ENCODE results near the gene OR13J1. TPM values are rescaled to one million over a fixed set of nuclear protein-coding genes. Genes with fewer than 3 reads are reported as not detected.

Gene OR13J1
- total RNA-seq, 1 donor from 2014 or later, result not detected

DNA sequence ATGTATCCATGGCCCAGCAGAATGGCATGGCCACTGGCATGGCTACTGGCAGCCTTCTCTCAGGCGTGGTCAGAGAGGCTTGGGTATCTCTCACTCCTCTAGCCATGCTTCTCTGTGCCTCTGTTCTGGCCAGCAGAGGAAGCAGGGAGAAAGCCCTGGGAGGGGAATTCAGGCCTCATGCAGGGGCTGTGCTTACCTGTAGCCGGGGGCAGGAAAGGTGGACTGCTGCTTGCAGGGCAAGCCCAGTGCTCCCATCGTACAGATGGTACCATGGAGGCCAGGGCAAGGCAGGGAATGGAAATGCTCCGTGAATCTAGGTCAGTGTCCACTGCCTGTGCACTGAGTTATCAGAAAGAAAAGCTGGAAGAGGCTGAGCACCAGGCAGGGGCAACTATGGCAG, 2.7 kb downstream of the OR13J1 start:
- no peak for DNase-seq (ENCODE audit: low spot score in 2 of 2, unreplicated experiment in 2 of 2)
- TF ChIP-seq, protein P1, sequence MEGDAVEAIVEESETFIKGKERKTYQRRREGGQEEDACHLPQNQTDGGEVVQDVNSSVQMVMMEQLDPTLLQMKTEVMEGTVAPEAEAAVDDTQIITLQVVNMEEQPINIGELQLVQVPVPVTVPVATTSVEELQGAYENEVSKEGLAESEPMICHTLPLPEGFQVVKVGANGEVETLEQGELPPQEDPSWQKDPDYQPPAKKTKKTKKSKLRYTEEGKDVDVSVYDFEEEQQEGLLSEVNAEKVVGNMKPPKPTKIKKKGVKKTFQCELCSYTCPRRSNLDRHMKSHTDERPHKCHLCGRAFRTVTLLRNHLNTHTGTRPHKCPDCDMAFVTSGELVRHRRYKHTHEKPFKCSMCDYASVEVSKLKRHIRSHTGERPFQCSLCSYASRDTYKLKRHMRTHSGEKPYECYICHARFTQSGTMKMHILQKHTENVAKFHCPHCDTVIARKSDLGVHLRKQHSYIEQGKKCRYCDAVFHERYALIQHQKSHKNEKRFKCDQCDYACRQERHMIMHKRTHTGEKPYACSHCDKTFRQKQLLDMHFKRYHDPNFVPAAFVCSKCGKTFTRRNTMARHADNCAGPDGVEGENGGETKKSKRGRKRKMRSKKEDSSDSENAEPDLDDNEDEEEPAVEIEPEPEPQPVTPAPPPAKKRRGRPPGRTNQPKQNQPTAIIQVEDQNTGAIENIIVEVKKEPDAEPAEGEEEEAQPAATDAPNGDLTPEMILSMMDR (IDR thresholded peaks at IDR 0.05; ENCODE audit: unreplicated experiment), result no peak
- no peaks in the 10 kb centered on the region for H3K36me3 Mint-ChIP-seq
- H3K4me1 Mint-ChIP-seq, result no peaks in the 10 kb centered on the region
- no peak overlapping the region for H3K4me3 Mint-ChIP-seq
- no peak overlapping the region for H3K27ac Mint-ChIP-seq
- peaks cover 12% of the 10 kb centered on the region for H3K27me3 Mint-ChIP-seq (ENCODE audit: low read depth)
- no peaks in the 10 kb centered on the region for H3K9me3 Mint-ChIP-seq

DNA sequence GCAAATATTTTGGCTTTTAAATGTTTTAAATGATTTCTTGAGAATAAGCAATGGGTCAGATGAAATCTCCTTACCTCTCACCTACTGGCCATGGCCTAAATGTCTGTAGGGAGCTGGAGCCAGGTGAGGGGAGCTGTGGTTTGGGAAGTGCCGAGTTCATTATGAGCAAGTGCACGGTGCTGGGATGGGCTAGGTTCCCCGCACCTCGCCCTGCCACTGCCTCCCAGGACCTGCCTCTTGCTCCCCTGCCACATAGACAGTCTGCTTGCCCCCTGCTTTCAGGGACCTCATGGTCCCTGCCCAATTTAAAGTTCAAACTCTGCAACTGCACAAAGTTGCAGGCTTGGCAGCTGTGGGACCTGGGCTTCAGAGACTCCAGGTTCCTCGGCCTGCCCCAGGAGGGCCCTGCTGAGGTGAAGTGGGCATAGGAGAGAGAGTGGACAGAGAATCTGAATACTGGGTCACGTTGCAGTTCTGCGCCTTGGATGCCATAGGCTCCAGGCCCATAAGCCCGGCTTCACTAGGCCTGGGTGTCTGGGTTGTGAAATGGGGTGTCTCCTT, 5.4 kb downstream of the OR13J1 start:
- no peak overlapping the region for H3K4me3 Mint-ChIP-seq
- no peaks in the 10 kb centered on the region for H3K36me3 Mint-ChIP-seq
- H3K27me3 Mint-ChIP-seq (ENCODE audit: low read depth), result peaks cover 37% of the 10 kb centered on the region
- H3K27ac Mint-ChIP-seq, result no peak overlapping the region
- no peak for DNase-seq (ENCODE audit: low spot score in 2 of 2, unreplicated experiment in 2 of 2)
- H3K9me3 Mint-ChIP-seq, result no peaks in the 10 kb centered on the region
- TF ChIP-seq, protein P1 (IDR thresholded peaks at IDR 0.05; ENCODE audit: unreplicated experiment), result no peak
- no peaks in the 10 kb centered on the region for H3K4me1 Mint-ChIP-seq

DNA sequence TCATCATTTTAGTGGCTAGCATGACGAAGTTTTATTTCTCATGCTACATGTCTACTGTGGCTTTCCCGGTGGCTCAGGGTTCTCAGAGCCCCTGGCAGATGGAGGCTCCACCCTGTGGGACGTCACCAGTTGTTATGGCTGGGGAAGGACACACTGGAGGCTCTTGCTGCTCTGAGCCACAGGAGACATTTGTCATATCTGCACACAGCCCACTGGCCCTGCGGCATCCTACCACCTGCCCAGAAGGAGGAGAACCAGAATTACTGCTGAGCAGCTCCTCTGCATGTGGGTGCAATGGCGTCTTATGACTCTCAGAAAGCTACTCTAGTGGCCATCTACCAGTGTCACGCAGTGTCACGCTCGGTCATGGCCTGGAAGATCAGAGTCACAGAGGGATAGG, 6.6 kb downstream of the OR13J1 start:
- H3K9me3 Mint-ChIP-seq, result no peaks in the 10 kb centered on the region
- DNase-seq (ENCODE audit: low spot score in 2 of 2, unreplicated experiment in 2 of 2), result no peak
- H3K36me3 Mint-ChIP-seq, result no peaks in the 10 kb centered on the region
- TF ChIP-seq, protein P1 (IDR thresholded peaks at IDR 0.05; ENCODE audit: unreplicated experiment), result no peak
- peaks cover 37% of the 10 kb centered on the region for H3K27me3 Mint-ChIP-seq (ENCODE audit: low read depth)
- H3K27ac Mint-ChIP-seq, result no peak overlapping the region
- H3K4me1 Mint-ChIP-seq, result no peaks in the 10 kb centered on the region
- no peak overlapping the region for H3K4me3 Mint-ChIP-seq

DNA sequence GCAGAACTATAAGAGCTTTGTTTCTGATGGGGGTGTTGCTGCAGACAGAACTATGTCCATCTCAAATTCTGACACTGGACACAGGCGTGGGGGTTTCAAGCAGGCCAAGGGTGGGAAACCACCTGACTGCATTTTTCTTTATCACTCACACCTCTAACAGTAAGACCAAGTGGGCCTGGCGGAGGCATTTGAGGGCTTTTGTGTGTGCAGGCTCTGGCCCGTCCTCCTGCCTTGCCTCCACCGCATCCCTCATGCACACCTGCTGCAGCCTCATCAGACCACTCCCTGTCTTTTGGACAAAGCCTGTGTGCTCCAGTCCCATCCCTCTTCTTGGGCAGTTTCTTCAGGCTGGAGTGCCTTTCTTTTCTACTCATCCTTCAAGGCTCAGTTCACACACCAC, 7.9 kb downstream of the OR13J1 start:
- no peaks in the 10 kb centered on the region for H3K9me3 Mint-ChIP-seq
- no peak overlapping the region for H3K4me3 Mint-ChIP-seq
- no peaks in the 10 kb centered on the region for H3K4me1 Mint-ChIP-seq
- H3K27ac Mint-ChIP-seq, result no peak overlapping the region
- DNase-seq (ENCODE audit: low spot score in 2 of 2, unreplicated experiment in 2 of 2), result no peak
- TF ChIP-seq, protein P1 (IDR thresholded peaks at IDR 0.05; ENCODE audit: unreplicated experiment), result no peak
- peaks cover 37% of the 10 kb centered on the region for H3K27me3 Mint-ChIP-seq (ENCODE audit: low read depth)
- H3K36me3 Mint-ChIP-seq, result no peaks in the 10 kb centered on the region

DNA sequence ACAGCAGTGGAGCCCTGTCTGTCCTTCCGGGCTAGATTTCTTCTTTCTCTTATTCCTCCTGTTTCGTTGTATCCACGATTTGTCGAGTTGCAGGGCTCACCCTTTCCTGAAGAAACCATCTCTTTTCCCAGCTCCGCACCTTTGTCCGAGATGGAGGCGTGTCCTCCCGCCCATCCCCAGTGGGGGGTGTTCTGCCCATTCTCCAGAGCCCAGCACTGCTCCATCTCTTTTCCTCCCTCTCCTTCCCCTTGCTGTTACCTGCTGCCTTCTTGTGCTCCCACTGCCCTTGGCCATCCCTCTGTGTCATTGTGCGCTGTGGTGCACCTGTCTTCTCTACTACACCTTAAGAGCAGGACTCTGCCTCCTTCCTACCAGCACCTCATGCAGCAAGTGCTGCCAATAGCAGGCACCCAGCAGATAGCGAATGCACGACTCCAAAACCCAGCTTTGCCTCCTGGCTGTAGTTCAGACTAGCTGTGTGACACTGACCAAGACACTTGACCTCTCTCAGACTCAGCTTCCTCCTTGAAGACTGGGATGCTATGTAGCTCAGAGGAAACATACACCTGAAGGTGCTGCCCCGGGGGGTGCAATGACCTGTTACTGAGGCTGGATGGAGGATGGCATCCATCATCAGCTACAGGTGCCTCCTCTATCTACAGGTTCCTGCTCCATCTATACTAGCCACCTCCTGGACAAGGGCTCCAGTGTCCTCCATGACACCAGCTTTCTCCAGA, 8.9 kb downstream of the OR13J1 start:
- Mint-ChIP-seq H3K4me3 (no peak overlapping the region), H3K27me3 (ENCODE audit: low read depth) (peaks cover 37% of the 10 kb centered on the region), H3K4me1 (no peaks in the 10 kb centered on the region), H3K9me3 (no peaks in the 10 kb centered on the region), H3K27ac (no peak overlapping the region), H3K36me3 (peaks cover 3% of the 10 kb centered on the region)
- no peak for DNase-seq (ENCODE audit: low spot score in 2 of 2, unreplicated experiment in 2 of 2)
- TF ChIP-seq, protein P1 (IDR thresholded peaks at IDR 0.05; ENCODE audit: unreplicated experiment), result no peak

All from mesothelial cell of epicardium (in vitro differentiated cells).